ENCODE measurements around the gene GGA1.

- no peak for TF ChIP-seq CTCF (IDR thresholded peaks at IDR 0.05)
- no peak for TF ChIP-seq POLR2A (IDR thresholded peaks at IDR 0.05)
These were observed 18.9 kb downstream of the GGA1 start for GRCh38 chr22:37627545-37627944.
